GM23338 (cell line): Measurements from ENCODE around the gene DAPK1. TPM values are rescaled to one million over a fixed set of nuclear protein-coding genes. Genes with fewer than 3 reads are reported as not detected.

Experiments
- ATAC-seq: fragments of 200-7000 bp; cut with Tn5 transposase; 3 replicates; pipeline ENCODE4 v1.9.1; 2020
- DNase-seq: peaks from one replicate; pipeline ENCODE4 v3.0.0-alpha.2; 2015; ENCODE audit warnings: low spot score
- H2AFZ ChIP-seq: fragments of 200-600 bp; sonication (generic); 2 replicates; pipeline ENCODE4 v1.8.0; 2016; ENCODE audit warnings: antibody characterized with exemption, mild to moderate bottlenecking, moderate library complexity
- H3F3A ChIP-seq: fragments of 200-600 bp; sonication (generic); replicated peaks from 2 replicates; pipeline ENCODE4 v1.8.0; 2017; ENCODE audit warnings: antibody characterized with exemption, mixed run types, low read depth
- H3K27ac ChIP-seq: fragments of 200-600 bp; sonication (generic); 2 replicates; pipeline ENCODE4 v1.6.1; 2016; ENCODE audit warnings: low read depth
- H3K27me3 ChIP-seq: fragments of 200-600 bp; sonication (generic); 2 replicates; pipeline ENCODE4 v1.8.0; 2016; ENCODE audit warnings: mild to moderate bottlenecking, mixed run types, moderate library complexity; ENCODE audit not compliant: insufficient read depth
- H3K36me3 ChIP-seq: fragments of 200-600 bp; sonication (generic); 2 replicates; pipeline ENCODE4 v1.8.0; 2016; ENCODE audit warnings: mild to moderate bottlenecking; ENCODE audit not compliant: insufficient read depth
- H3K4me1 ChIP-seq: fragments of 200-600 bp; sonication (generic); 2 replicates; pipeline ENCODE4 v1.8.0; 2016; ENCODE audit warnings: mild to moderate bottlenecking, moderate library complexity; ENCODE audit not compliant: insufficient read depth
- H3K4me2 ChIP-seq: fragments of 200-600 bp; sonication (generic); 2 replicates; pipeline ENCODE4 v1.7.1; 2017; ENCODE audit warnings: mixed run types
- H3K4me3 ChIP-seq: fragments of 200-600 bp; sonication (generic); 2 replicates; pipeline ENCODE4 v1.6.1; 2016; ENCODE audit warnings: mixed run types
- H3K79me2 ChIP-seq: fragments of 200-600 bp; sonication (generic); replicated peaks from 2 replicates; pipeline ENCODE4 v1.8.0; 2017; ENCODE audit warnings: mild to moderate bottlenecking; ENCODE audit not compliant: insufficient read depth
- H3K9me2 ChIP-seq: fragments of 200-600 bp; sonication (generic); 2 replicates; pipeline ENCODE4 v1.8.0; 2017; ENCODE audit not compliant: insufficient read depth
- H4K20me1 ChIP-seq: fragments of 200-600 bp; sonication (generic); replicated peaks from 2 replicates; pipeline ENCODE4 v1.8.0; 2017; ENCODE audit warnings: mild to moderate bottlenecking; ENCODE audit not compliant: insufficient read depth
- H3K27ac Mint-ChIP-seq: 2 replicates; pipeline ENCODE4 v1.8.0; 2020; ENCODE audit warnings: inconsistent platforms, mild to moderate bottlenecking, moderate library complexity, mixed read lengths
- H3K27me3 Mint-ChIP-seq: 3 replicates; pipeline ENCODE4 v1.8.0; 2022; ENCODE audit warnings: low read depth, mild to moderate bottlenecking, moderate library complexity, mixed read lengths, inconsistent platforms; ENCODE audit not compliant: insufficient read depth, poor library complexity
- H3K36me3 Mint-ChIP-seq: 3 replicates; pipeline ENCODE4 v1.8.0; 2021; ENCODE audit warnings: low read depth, mild to moderate bottlenecking, inconsistent platforms, moderate library complexity, mixed read lengths
- H3K4me1 Mint-ChIP-seq: 3 replicates; pipeline ENCODE4 v1.8.0; 2020; ENCODE audit warnings: mild to moderate bottlenecking, inconsistent platforms, mixed read lengths
- H3K4me3 Mint-ChIP-seq: 3 replicates; pipeline ENCODE4 v1.8.0; 2021; ENCODE audit warnings: moderate library complexity, mild to moderate bottlenecking, inconsistent platforms, mixed read lengths
- H3K9me3 Mint-ChIP-seq: 3 replicates; pipeline ENCODE4 v1.8.0; 2020; ENCODE audit warnings: moderate library complexity, mild to moderate bottlenecking, inconsistent platforms, mixed read lengths
- CREB1 ChIP-seq: fragments of 250-450 bp; sonication (Bioruptor Pico); IDR thresholded peaks from 2 replicates; pipeline ENCODE4 v1.5.0; 2020; ENCODE audit warnings: low read depth, mild to moderate bottlenecking, moderate library complexity
- EZH2 ChIP-seq: fragments of 200-600 bp; sonication (generic); IDR thresholded peaks from one replicate; pipeline ENCODE4 v1.8.0; 2017; ENCODE audit warnings: antibody characterized with exemption, mild to moderate bottlenecking, low read depth; ENCODE audit not compliant: unreplicated experiment
- EZH2phosphoT487 ChIP-seq: fragments of 200-600 bp; sonication (generic); IDR thresholded peaks from one replicate; pipeline ENCODE4 v1.8.1; 2018; ENCODE audit warnings: antibody characterized with exemption; ENCODE audit not compliant: unreplicated experiment
- JUNB ChIP-seq: IDR thresholded peaks from one replicate; pipeline ENCODE4 v1.6.1; 2016; ENCODE audit warnings: antibody characterized with exemption; ENCODE audit not compliant: unreplicated experiment
- NANOG ChIP-seq: IDR thresholded peaks from 2 replicates; pipeline ENCODE4 v1.6.1; 2016; ENCODE audit warnings: antibody characterized with exemption, borderline replicate concordance
- POLR2AphosphoS5 ChIP-seq: IDR thresholded peaks from 2 replicates; pipeline ENCODE4 v1.6.1; 2016; ENCODE audit warnings: antibody characterized with exemption, low read depth
- STAT1 ChIP-seq: IDR thresholded peaks from one replicate; pipeline ENCODE4 v1.6.1; 2016; ENCODE audit warnings: antibody characterized with exemption; ENCODE audit not compliant: unreplicated experiment
- ZNF114 ChIP-seq: fragments of 250-450 bp; sonication (Bioruptor Pico); IDR thresholded peaks from 2 replicates; pipeline ENCODE4 v1.5.0; 2020; ENCODE audit warnings: mild to moderate bottlenecking, moderate library complexity
- ZNF331 ChIP-seq: fragments of 250-450 bp; sonication (Bioruptor Pico); IDR thresholded peaks from 2 replicates; pipeline ENCODE4 v1.5.0; 2020; ENCODE audit warnings: low read depth, mild to moderate bottlenecking, moderate library complexity
- polyA plus RNA-seq: library from polyadenylated mRNA; unstranded; fragments of >200 nt; fragmentation: Nextera tagmentation; extraction: Ambion mirVana; gene quantifications from 2 replicates; pipeline ENCODE4 v1.2.1, GENCODE V29; 2016
- total RNA-seq: library from RNA; depleted of rRNA; stranded (reverse); fragments of >200 nt; shearing (Covaris generic); gene quantifications from 2 replicates; pipeline ENCODE4 v1.2.3, GENCODE V29; 2014
- TF ChIP-seq, protein P1 (sequence below): IDR thresholded peaks from one replicate; pipeline ENCODE4 v1.6.1; 2018; ENCODE audit warnings: antibody characterized with exemption; ENCODE audit not compliant: unreplicated experiment
- TF ChIP-seq, protein P2 (sequence below): IDR thresholded peaks from 2 replicates; pipeline ENCODE4 v1.6.1; 2016; ENCODE audit warnings: antibody characterized with exemption
- TF ChIP-seq, protein P3 (sequence below): fragments of 250-450 bp; sonication (Bioruptor Pico); IDR thresholded peaks from 2 replicates; pipeline ENCODE4 v1.5.0; 2020; ENCODE audit warnings: mild to moderate bottlenecking, moderate library complexity
- TF ChIP-seq, protein P4 (sequence below), 2 experiments: fragments of 200-600 bp in 1 of 2; sonication (generic) in 1 of 2; conservative IDR thresholded peaks; 2 replicates each; pipeline versions ENCODE4 v1.5.1 to v1.6.1; 2016 to 2017; ENCODE audit warnings: antibody characterized with exemption in 2 of 2, low read depth in 2 of 2, mild to moderate bottlenecking in 2 of 2, moderate library complexity in 1 of 2

DAPK1 gene
- total and polyA plus RNA-seq, 2 experiments from 2014 or later = 37.0 to 134 TPM

DNA sequence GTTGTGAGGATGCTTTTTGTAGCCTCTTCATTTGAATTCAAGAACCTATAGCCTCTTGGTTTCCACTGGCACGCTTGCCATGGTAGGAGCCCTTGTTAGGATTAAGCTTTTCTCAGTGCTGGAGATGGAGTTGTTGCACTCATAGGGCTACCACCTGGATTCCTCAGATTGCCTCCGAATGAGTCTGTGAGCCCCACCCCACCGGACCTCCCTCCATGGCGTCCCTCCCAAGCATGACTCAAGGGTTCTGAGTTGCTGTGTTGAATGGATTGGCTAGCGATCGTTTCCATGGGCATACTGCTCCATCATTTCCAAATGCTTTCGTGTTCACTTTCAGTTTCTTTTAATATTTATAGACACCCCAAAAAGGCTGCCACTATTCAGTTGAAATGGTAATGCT, 69.9 kb downstream of the DAPK1 start:
- peaks cover 94% of the 10 kb centered on the region for H3K79me2 ChIP-seq

More for the DNA sequence above, 69.9 kb downstream of the DAPK1 start:
- H3K4me3 ChIP-seq = no peak overlapping the region
- Mint-ChIP-seq H3K9me3 (no peaks in the 10 kb centered on the region), H3K27ac (peak overlapping the region; percentile 33; the same call in 1 of the 2 replicates), H3K4me3 (no peak overlapping the region), H3K4me1 (peaks cover 75% of the 10 kb centered on the region), H3K36me3 (peaks cover 28% of the 10 kb centered on the region), H3K27me3 (peaks cover 1% of the 10 kb centered on the region)
- H4K20me1 ChIP-seq = peaks cover 55% of the 10 kb centered on the region
- peak overlapping the region; percentile 58; the same call in 1 of the 2 replicates for H3K4me2 ChIP-seq
- no peaks in the 10 kb centered on the region for H3K27me3 ChIP-seq
- no peak overlapping the region for H3K27ac ChIP-seq
- H2AFZ ChIP-seq = no peak overlapping the region
- H3K9me2 ChIP-seq = no peaks in the 10 kb centered on the region
- TF ChIP-seq EZH2 (no peak), ZNF114 (CRISPR knock-in tag) (no peak), POLR2AphosphoS5 (no peak), JUNB (no peak), NANOG (no peak), EZH2phosphoT487 (no peak), STAT1 (no peak), ZNF331 (CRISPR knock-in tag) (no peak), CREB1 (CRISPR knock-in tag) (no peak)
- TF ChIP-seq, protein P1, sequence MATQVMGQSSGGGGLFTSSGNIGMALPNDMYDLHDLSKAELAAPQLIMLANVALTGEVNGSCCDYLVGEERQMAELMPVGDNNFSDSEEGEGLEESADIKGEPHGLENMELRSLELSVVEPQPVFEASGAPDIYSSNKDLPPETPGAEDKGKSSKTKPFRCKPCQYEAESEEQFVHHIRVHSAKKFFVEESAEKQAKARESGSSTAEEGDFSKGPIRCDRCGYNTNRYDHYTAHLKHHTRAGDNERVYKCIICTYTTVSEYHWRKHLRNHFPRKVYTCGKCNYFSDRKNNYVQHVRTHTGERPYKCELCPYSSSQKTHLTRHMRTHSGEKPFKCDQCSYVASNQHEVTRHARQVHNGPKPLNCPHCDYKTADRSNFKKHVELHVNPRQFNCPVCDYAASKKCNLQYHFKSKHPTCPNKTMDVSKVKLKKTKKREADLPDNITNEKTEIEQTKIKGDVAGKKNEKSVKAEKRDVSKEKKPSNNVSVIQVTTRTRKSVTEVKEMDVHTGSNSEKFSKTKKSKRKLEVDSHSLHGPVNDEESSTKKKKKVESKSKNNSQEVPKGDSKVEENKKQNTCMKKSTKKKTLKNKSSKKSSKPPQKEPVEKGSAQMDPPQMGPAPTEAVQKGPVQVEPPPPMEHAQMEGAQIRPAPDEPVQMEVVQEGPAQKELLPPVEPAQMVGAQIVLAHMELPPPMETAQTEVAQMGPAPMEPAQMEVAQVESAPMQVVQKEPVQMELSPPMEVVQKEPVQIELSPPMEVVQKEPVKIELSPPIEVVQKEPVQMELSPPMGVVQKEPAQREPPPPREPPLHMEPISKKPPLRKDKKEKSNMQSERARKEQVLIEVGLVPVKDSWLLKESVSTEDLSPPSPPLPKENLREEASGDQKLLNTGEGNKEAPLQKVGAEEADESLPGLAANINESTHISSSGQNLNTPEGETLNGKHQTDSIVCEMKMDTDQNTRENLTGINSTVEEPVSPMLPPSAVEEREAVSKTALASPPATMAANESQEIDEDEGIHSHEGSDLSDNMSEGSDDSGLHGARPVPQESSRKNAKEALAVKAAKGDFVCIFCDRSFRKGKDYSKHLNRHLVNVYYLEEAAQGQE = no peak
- TF ChIP-seq, protein P2, sequence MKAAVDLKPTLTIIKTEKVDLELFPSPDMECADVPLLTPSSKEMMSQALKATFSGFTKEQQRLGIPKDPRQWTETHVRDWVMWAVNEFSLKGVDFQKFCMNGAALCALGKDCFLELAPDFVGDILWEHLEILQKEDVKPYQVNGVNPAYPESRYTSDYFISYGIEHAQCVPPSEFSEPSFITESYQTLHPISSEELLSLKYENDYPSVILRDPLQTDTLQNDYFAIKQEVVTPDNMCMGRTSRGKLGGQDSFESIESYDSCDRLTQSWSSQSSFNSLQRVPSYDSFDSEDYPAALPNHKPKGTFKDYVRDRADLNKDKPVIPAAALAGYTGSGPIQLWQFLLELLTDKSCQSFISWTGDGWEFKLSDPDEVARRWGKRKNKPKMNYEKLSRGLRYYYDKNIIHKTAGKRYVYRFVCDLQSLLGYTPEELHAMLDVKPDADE = no peak
- TF ChIP-seq, protein P3, sequence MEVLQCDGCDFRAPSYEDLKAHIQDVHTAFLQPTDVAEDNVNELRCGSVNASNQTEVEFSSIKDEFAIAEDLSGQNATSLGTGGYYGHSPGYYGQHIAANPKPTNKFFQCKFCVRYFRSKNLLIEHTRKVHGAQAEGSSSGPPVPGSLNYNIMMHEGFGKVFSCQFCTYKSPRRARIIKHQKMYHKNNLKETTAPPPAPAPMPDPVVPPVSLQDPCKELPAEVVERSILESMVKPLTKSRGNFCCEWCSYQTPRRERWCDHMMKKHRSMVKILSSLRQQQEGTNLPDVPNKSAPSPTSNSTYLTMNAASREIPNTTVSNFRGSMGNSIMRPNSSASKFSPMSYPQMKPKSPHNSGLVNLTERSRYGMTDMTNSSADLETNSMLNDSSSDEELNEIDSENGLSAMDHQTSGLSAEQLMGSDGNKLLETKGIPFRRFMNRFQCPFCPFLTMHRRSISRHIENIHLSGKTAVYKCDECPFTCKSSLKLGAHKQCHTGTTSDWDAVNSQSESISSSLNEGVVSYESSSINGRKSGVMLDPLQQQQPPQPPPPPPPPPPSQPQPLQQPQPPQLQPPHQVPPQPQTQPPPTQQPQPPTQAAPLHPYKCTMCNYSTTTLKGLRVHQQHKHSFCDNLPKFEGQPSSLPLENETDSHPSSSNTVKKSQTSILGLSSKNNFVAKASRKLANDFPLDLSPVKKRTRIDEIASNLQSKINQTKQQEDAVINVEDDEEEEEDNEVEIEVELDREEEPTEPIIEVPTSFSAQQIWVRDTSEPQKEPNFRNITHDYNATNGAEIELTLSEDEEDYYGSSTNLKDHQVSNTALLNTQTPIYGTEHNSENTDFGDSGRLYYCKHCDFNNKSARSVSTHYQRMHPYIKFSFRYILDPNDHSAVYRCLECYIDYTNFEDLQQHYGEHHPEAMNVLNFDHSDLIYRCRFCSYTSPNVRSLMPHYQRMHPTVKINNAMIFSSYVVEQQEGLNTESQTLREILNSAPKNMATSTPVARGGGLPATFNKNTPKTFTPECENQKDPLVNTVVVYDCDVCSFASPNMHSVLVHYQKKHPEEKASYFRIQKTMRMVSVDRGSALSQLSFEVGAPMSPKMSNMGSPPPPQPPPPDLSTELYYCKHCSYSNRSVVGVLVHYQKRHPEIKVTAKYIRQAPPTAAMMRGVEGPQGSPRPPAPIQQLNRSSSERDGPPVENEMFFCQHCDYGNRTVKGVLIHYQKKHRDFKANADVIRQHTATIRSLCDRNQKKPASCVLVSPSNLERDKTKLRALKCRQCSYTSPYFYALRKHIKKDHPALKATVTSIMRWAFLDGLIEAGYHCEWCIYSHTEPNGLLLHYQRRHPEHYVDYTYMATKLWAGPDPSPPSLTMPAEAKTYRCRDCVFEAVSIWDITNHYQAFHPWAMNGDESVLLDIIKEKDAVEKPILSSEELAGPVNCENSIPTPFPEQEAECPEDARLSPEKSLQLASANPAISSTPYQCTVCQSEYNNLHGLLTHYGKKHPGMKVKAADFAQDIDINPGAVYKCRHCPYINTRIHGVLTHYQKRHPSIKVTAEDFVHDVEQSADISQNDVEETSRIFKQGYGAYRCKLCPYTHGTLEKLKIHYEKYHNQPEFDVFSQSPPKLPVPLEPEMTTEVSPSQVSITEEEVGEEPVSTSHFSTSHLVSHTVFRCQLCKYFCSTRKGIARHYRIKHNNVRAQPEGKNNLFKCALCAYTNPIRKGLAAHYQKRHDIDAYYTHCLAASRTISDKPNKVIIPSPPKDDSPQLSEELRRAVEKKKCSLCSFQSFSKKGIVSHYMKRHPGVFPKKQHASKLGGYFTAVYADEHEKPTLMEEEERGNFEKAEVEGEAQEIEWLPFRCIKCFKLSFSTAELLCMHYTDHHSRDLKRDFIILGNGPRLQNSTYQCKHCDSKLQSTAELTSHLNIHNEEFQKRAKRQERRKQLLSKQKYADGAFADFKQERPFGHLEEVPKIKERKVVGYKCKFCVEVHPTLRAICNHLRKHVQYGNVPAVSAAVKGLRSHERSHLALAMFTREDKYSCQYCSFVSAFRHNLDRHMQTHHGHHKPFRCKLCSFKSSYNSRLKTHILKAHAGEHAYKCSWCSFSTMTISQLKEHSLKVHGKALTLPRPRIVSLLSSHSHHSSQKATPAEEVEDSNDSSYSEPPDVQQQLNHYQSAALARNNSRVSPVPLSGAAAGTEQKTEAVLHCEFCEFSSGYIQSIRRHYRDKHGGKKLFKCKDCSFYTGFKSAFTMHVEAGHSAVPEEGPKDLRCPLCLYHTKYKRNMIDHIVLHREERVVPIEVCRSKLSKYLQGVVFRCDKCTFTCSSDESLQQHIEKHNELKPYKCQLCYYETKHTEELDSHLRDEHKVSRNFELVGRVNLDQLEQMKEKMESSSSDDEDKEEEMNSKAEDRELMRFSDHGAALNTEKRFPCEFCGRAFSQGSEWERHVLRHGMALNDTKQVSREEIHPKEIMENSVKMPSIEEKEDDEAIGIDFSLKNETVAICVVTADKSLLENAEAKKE (CRISPR knock-in tag) = no peak
- TF ChIP-seq, protein P4, sequence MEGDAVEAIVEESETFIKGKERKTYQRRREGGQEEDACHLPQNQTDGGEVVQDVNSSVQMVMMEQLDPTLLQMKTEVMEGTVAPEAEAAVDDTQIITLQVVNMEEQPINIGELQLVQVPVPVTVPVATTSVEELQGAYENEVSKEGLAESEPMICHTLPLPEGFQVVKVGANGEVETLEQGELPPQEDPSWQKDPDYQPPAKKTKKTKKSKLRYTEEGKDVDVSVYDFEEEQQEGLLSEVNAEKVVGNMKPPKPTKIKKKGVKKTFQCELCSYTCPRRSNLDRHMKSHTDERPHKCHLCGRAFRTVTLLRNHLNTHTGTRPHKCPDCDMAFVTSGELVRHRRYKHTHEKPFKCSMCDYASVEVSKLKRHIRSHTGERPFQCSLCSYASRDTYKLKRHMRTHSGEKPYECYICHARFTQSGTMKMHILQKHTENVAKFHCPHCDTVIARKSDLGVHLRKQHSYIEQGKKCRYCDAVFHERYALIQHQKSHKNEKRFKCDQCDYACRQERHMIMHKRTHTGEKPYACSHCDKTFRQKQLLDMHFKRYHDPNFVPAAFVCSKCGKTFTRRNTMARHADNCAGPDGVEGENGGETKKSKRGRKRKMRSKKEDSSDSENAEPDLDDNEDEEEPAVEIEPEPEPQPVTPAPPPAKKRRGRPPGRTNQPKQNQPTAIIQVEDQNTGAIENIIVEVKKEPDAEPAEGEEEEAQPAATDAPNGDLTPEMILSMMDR (conservative IDR thresholded peaks at IDR 0.05; ENCODE audit: low read depth in 2 of 2) = no peak
- H3K36me3 ChIP-seq = no peaks in the 10 kb centered on the region
- DNase-seq (peak; percentile 15), ATAC-seq (no peak)
- peaks cover 61% of the 10 kb centered on the region for H3K4me1 ChIP-seq
- H3F3A ChIP-seq = no peaks in the 10 kb centered on the region
